ENCODE results near the gene MAGEL2.
"Not testable (repeated sequence)": the region's sequence is repeated elsewhere in the genome, so short reads cannot be mapped to it uniquely, and the experiment has no call there.

MAGEL2 gene

GRCh38 chr15:23628612-23629233 is 18.9 kb downstream of the MAGEL2 start:
- TF ChIP-seq CTCF (IDR thresholded peaks at IDR 0.05; ENCODE audit: low read depth, low read length, missing control alignments): no peak
- DNase-seq (ENCODE audit: extremely low read depth, low read depth): no peak
- no peak overlapping the region for H3K4me3 ChIP-seq (replicated peaks; ENCODE audit: low read depth, low read length)

- TF ChIP-seq CTCF (IDR thresholded peaks at IDR 0.05; ENCODE audit: low read depth, low read length, missing control alignments): no peak
- DNase-seq (ENCODE audit: extremely low read depth, low read depth): no peak
- H3K4me3 ChIP-seq (replicated peaks; ENCODE audit: low read depth, low read length): no peak overlapping the region
Observed at GRCh38 chr15:23616536-23616935, 31.1 kb downstream of the MAGEL2 start.

- TF ChIP-seq CTCF (IDR thresholded peaks at IDR 0.05; ENCODE audit: low read depth, low read length, missing control alignments): no peak
- H3K4me3 ChIP-seq (replicated peaks; ENCODE audit: low read depth, low read length): no peak overlapping the region
- no peak for DNase-seq (ENCODE audit: extremely low read depth, low read depth)
Observed at GRCh38 chr15:23606226-23606625, 41.4 kb downstream of the MAGEL2 start.

- TF ChIP-seq CTCF (IDR thresholded peaks at IDR 0.05; ENCODE audit: low read depth, low read length, missing control alignments): no peak
- H3K4me3 ChIP-seq (replicated peaks; ENCODE audit: low read depth, low read length): no peak overlapping the region
- no peak for DNase-seq (ENCODE audit: extremely low read depth, low read depth)
Observed at GRCh38 chr15:23602124-23602523, 45.5 kb downstream of the MAGEL2 start.

GRCh38 chr15:23599053-23599452 is 48.6 kb downstream of the MAGEL2 start:
- DNase-seq (ENCODE audit: extremely low read depth, low read depth): no peak
- H3K4me3 ChIP-seq (replicated peaks; ENCODE audit: low read depth, low read length): no peak overlapping the region
- no peak for TF ChIP-seq CTCF (IDR thresholded peaks at IDR 0.05; ENCODE audit: low read depth, low read length, missing control alignments)

- not testable (repeated sequence) for H3K4me3 ChIP-seq (replicated peaks; ENCODE audit: low read depth, low read length)
Observed at GRCh38 chr15:23597278-23597677, 50.4 kb downstream of the MAGEL2 start.

GRCh38 chr15:23596736-23597135 is 50.9 kb downstream of the MAGEL2 start:
- H3K4me3 ChIP-seq (replicated peaks; ENCODE audit: low read depth, low read length): no peak overlapping the region
- no peak for TF ChIP-seq CTCF (IDR thresholded peaks at IDR 0.05; ENCODE audit: low read depth, low read length, missing control alignments)
- no peak for DNase-seq (ENCODE audit: extremely low read depth, low read depth)

More at GRCh38 chr15:23597278-23597677, 50.4 kb downstream of the MAGEL2 start:
- not testable (repeated sequence) for DNase-seq (ENCODE audit: extremely low read depth, low read depth)

All from HFF-Myc (cell line).